A549 (cell line): ENCODE data around the gene SUPT5H. TPM values are rescaled to one million over a fixed set of nuclear protein-coding genes. Genes with fewer than 3 reads are reported as not detected.

Source experiments
- ATAC-seq, 2 experiments: fragments of 200-7000 bp in 1 of 2; fragments of >200 bp in 1 of 2; cut with Nextera tagmentation in 1 of 2; cut with Tn5 transposase in 1 of 2; 3 replicates each; pipeline versions ENCODE4 v1.8.0 to v1.9.1; 2018 to 2020; ENCODE audit warnings: mild to moderate bottlenecking in 1 of 2, moderate library complexity in 1 of 2
- CTCF ChIA-PET: fragments of 300-600 bp; sonication (Branson Sonifier 250); formaldehyde crosslinking; extraction: SDS; loops from one replicate; lab custom pipeline; 2021; ENCODE audit warnings: antibody characterized with exemption, inconsistent platforms; lab: Yijun Ruan, JAX
- POLR2A ChIA-PET: fragments of 350-600 bp; formaldehyde crosslinking; extraction: SDS; loops from one replicate; lab custom pipeline; 2021; ENCODE audit warnings: antibody characterized with exemption, inconsistent platforms; lab: Yijun Ruan, JAX
- DNase-seq, 2 experiments: peaks; one replicate each; pipeline versions ENCODE4 v3.0.0 to v3.0.0-alpha.2; 2011 to 2016; ENCODE audit warnings: low read depth in 1 of 2, low spot score in 1 of 2
- FAIRE-seq: peaks from 2 replicates; lab custom pipeline; 2011; peaks lifted over from hg19 to GRCh38; lab: Jason Lieb, UNC
- H3K27ac ChIP-seq, 2 experiments: fragments of >200 bp; sonication (Bioruptor Twin); formaldehyde crosslinking; 3 replicates each; pipeline ENCODE4 v1.5.1; 2016 to 2017
- H3K4me1 ChIP-seq: fragments of >200 bp; sonication (Bioruptor Twin); formaldehyde crosslinking; 3 replicates; pipeline ENCODE4 v1.6.1; 2016
- H3K4me2 ChIP-seq: fragments of >200 bp; sonication (Bioruptor Twin); formaldehyde crosslinking; 3 replicates; pipeline ENCODE4 v1.6.1; 2016
- H3K4me3 ChIP-seq: fragments of >200 bp; sonication (Bioruptor Twin); formaldehyde crosslinking; 3 replicates; pipeline ENCODE4 v1.5.1; 2016
- H3K9me3 ChIP-seq: fragments of >200 bp; sonication (Bioruptor Twin); formaldehyde crosslinking; 3 replicates; pipeline ENCODE4 v1.6.1; 2016
- BCL3 ChIP-seq: fragments of >200 bp; sonication (Bioruptor Twin); formaldehyde crosslinking; IDR thresholded peaks from 3 replicates; pipeline ENCODE4 v1.6.1; 2016
- BHLHE40 ChIP-seq: IDR thresholded peaks from 2 replicates; pipeline ENCODE4 v1.6.1; 2012; ENCODE audit warnings: low read depth, low read length, inconsistent platforms
- CBX8 ChIP-seq: fragments of 200-600 bp; sonication (generic); IDR thresholded peaks from 2 replicates; pipeline ENCODE4 v1.6.1; 2016
- CTCF ChIP-seq: fragments of >200 bp; sonication (Bioruptor Twin); formaldehyde crosslinking; IDR thresholded peaks from 3 replicates; pipeline ENCODE4 v1.5.1; 2016
- EHMT2 ChIP-seq: fragments of 200-600 bp; sonication (generic); IDR thresholded peaks from 2 replicates; pipeline ENCODE4 v1.6.1; 2016; ENCODE audit warnings: antibody characterized with exemption, low read depth, mild to moderate bottlenecking, moderate library complexity
- FOSB ChIP-seq: fragments of 250-450 bp; sonication (Bioruptor Pico); IDR thresholded peaks from 2 replicates; pipeline ENCODE4 v1.5.0; 2020; ENCODE audit warnings: mild to moderate bottlenecking, moderate library complexity
- GATA3 ChIP-seq: IDR thresholded peaks from 2 replicates; pipeline ENCODE4 v1.6.1; 2012; ENCODE audit warnings: borderline replicate concordance
- HDAC2 ChIP-seq: fragments of 200-600 bp; sonication (generic); IDR thresholded peaks from 2 replicates; pipeline ENCODE4 v1.6.1; 2016
- HOXB13 ChIP-seq: fragments of 250-450 bp; sonication (Bioruptor Pico); IDR thresholded peaks from 2 replicates; pipeline ENCODE4 v1.5.0; 2020; ENCODE audit warnings: low read depth, mild to moderate bottlenecking, moderate library complexity
- HOXB5 ChIP-seq: fragments of 250-450 bp; sonication (Bioruptor Pico); IDR thresholded peaks from 2 replicates; pipeline ENCODE4 v1.5.0; 2020; ENCODE audit warnings: mild to moderate bottlenecking, moderate library complexity
- MAX ChIP-seq: IDR thresholded peaks from 2 replicates; pipeline ENCODE4 v1.6.1; 2012
- NFE2L2 ChIP-seq: fragments of 150-350 bp; conservative IDR thresholded peaks from 2 replicates; pipeline ENCODE4 v1.6.1; 2014; ENCODE audit warnings: low read length
- RAD21 ChIP-seq, 2 experiments: fragments of >200 bp in 1 of 2; sonication (Bioruptor Twin) in 1 of 2; formaldehyde crosslinking in 1 of 2; IDR thresholded peaks in 1 of 2; conservative IDR thresholded peaks in 1 of 2; 2 replicates in 1 of 2; 3 replicates in 1 of 2; pipeline ENCODE4 v1.6.1; 2012 to 2018; ENCODE audit warnings: inconsistent platforms in 1 of 2
- ZC3H11A ChIP-seq: fragments of 450-650 bp; IDR thresholded peaks from 2 replicates; pipeline ENCODE4 v1.6.1; 2014; ENCODE audit warnings: antibody characterized with exemption, mild to moderate bottlenecking
- ZNF302 ChIP-seq: fragments of 250-450 bp; sonication (Bioruptor Pico); IDR thresholded peaks from 2 replicates; pipeline ENCODE4 v1.9.0; 2021; ENCODE audit warnings: inconsistent platforms, mild to moderate bottlenecking, moderate library complexity
- WGBS: methylation state at CpG from one replicate; pipeline ENCODE4 v1.1.6; 2017; ENCODE audit errors: missing lambda C conversion rate; 5-methylcytosine and 5-hydroxymethylcytosine counted together
- polyA plus RNA-seq, 4 experiments: library from polyadenylated mRNA; depleted of rRNA in 3 of 4; stranded (reverse); fragments of >200 nt; fragmentation: RNase III in 1 of 4; extraction: RNeasy Plus Mini Kit Qiagen cat#74134 plus additional on column Dnase treatment in 1 of 4; gene quantifications; 2 replicates in 3 of 4; 3 replicates in 1 of 4; pipeline ENCODE4 v1.2.3, GENCODE V29; 2011 to 2017

SUPT5H gene
- polyA plus RNA-seq, 2 of the 4 experiments (the other 2 are of a cell fraction), result 186 to 222 TPM

GRCh38 chr19:39467941-39468340 is 22.6 kb downstream of the SUPT5H start:
- Histone ChIP-seq H3K9me3 (no peaks in the 10 kb centered on the region), H3K4me1 (peaks cover 26% of the 10 kb centered on the region), H3K4me3 (no peak overlapping the region), H3K4me2 (no peak overlapping the region), H3K27ac (no peak overlapping the region)
- DNase-seq (no peak), FAIRE-seq (no peak), ATAC-seq (no peak)
- ChIA-PET CTCF (interaction anchor here (0.6 to 21.9 kb wide), 10 partner anchors 7 to 613 kb away, joined by 3 to 305 read pairs (median 22); partner anchors contain the start of genes DLL3, EID2B and SUPT5H), POLR2A (interaction anchor here (0.8 to 1.6 kb wide), 3 partner anchors 11 to 32 kb away, joined by 3 to 6 read pairs (median 4); partner anchors contain the start of genes RPS16 and SUPT5H)
- TF ChIP-seq EHMT2 (no peak), HDAC2 (no peak), MAX (no peak)
- 92% methylated on average over 7 of the region's 7 CpGs for WGBS

- no peak for TF ChIP-seq MAX
- ChIA-PET CTCF (interaction anchor here (1.1 to 21.9 kb wide), 11 partner anchors 9 to 203 kb away, joined by 3 to 305 read pairs (median 7); partner anchors contain the start of genes DLL3, EID2B and SUPT5H), POLR2A (interaction anchor here (0.8 to 1.6 kb wide), 4 partner anchors 10 to 33 kb away, joined by 3 to 6 read pairs (median 4); partner anchors contain the start of genes RPS16, SUPT5H and TIMM50)
- ATAC-seq (peak in 1 of 2 experiments; percentile 26; a peak in 3 of 6 replicates), FAIRE-seq (no peak), DNase-seq (no peak)
- H3K4me3 ChIP-seq, result no peak overlapping the region
- peaks cover 26% of the 10 kb centered on the region for H3K4me1 ChIP-seq
- 86% methylated on average over 11 of the region's 11 CpGs for WGBS
- H3K27ac ChIP-seq, result peak overlapping the region; percentile 27 to 41; a peak in 3 of 6 replicates
- no peaks in the 10 kb centered on the region for H3K9me3 ChIP-seq
- H3K4me2 ChIP-seq, result peak overlapping the region; percentile 43
Observed at GRCh38 chr19:39469036-39469435, 23.7 kb downstream of the SUPT5H start.

- TF ChIP-seq RAD21 (conservative IDR thresholded peaks at IDR 0.05 in 1 of 2, IDR thresholded peaks at IDR 0.05 in 1 of 2) (no peak), CBX8 (no peak), HOXB5 (CRISPR knock-in tag) (no peak), GATA3 (no peak), MAX (no peak), CTCF (no peak), HOXB13 (CRISPR knock-in tag) (no peak), BCL3 (no peak), NFE2L2 (no peak), BHLHE40 (no peak), HDAC2 (no peak), ZNF302 (CRISPR knock-in tag) (no peak), ZC3H11A (no peak), FOSB (CRISPR knock-in tag) (no peak)
- peak overlapping the region; percentile 43; the same call in 2 of the 3 replicates for H3K4me2 ChIP-seq
- DNase-seq (peak in 1 of 2 experiments; percentile 44), FAIRE-seq (no peak), ATAC-seq (peak; percentile 8 to 54; a peak in 3 of 6 replicates)
- ChIA-PET CTCF (interaction anchor here (1.1 to 21.9 kb wide), 12 partner anchors 9 to 204 kb away, joined by 3 to 305 read pairs (median 6); partner anchors contain the start of genes DLL3, EID2B, SUPT5H and TIMM50), POLR2A (interaction anchor here (0.8 to 1.6 kb wide), 2 partner anchors 24 to 34 kb away, joined by 4 read pairs; partner anchors contain the start of genes RPS16 and SUPT5H)
- H3K4me1 ChIP-seq, result peaks cover 26% of the 10 kb centered on the region
- peak overlapping the region; percentile 27 to 41; a peak in 3 of 6 replicates for H3K27ac ChIP-seq
- H3K4me3 ChIP-seq, result no peak overlapping the region
- no peaks in the 10 kb centered on the region for H3K9me3 ChIP-seq
- 66% methylated on average over 6 of the region's 6 CpGs for WGBS
Observed at GRCh38 chr19:39469567-39469966, 24.2 kb downstream of the SUPT5H start.
